Neural progenitor cell (in vitro differentiated cells): Measurements from ENCODE around the gene MYH7B. TPM values are rescaled to one million over a fixed set of nuclear protein-coding genes. Genes with fewer than 3 reads are reported as not detected.

Experiments
- DNase-seq: peaks from one replicate; pipeline ENCODE4 v3.0.0-alpha.2; 2016; ENCODE audit warnings: low spot score
- H2AFZ ChIP-seq: fragments of 200-600 bp; sonication (generic); replicated peaks from 2 replicates; pipeline ENCODE4 v1.6.1; 2016; ENCODE audit warnings: antibody characterized with exemption
- H3F3A ChIP-seq: fragments of 200-600 bp; sonication (generic); 2 replicates; pipeline ENCODE4 v1.6.1; 2016; ENCODE audit warnings: antibody characterized with exemption, low read depth
- H3K27ac ChIP-seq: fragments of 200-600 bp; sonication (generic); 2 replicates; pipeline ENCODE4 v1.5.1; 2016; ENCODE audit warnings: mild to moderate bottlenecking
- H3K27me3 ChIP-seq: fragments of 200-600 bp; sonication (generic); 2 replicates; pipeline ENCODE4 v1.6.1; 2016; ENCODE audit warnings: mild to moderate bottlenecking, moderate library complexity
- H3K36me3 ChIP-seq: fragments of 200-600 bp; sonication (generic); 2 replicates; pipeline ENCODE4 v1.5.1; 2016
- H3K4me1 ChIP-seq: fragments of 200-600 bp; sonication (generic); 2 replicates; pipeline ENCODE4 v1.6.1; 2016; ENCODE audit warnings: mixed run types
- H3K4me2 ChIP-seq: fragments of 200-600 bp; sonication (generic); 2 replicates; pipeline ENCODE4 v1.6.1; 2016
- H3K4me3 ChIP-seq: fragments of 200-600 bp; sonication (generic); 2 replicates; pipeline ENCODE4 v1.5.1; 2016
- H3K79me2 ChIP-seq: fragments of 200-600 bp; sonication (generic); 2 replicates; pipeline ENCODE4 v1.6.1; 2016; ENCODE audit warnings: low read depth
- H3K9ac ChIP-seq: fragments of 200-600 bp; sonication (generic); 2 replicates; pipeline ENCODE4 v1.6.1; 2016
- H3K9me3 ChIP-seq: fragments of 200-600 bp; sonication (generic); 2 replicates; pipeline ENCODE4 v1.5.1; 2016; ENCODE audit warnings: low read depth
- H4K20me1 ChIP-seq: fragments of 200-600 bp; sonication (generic); 2 replicates; pipeline ENCODE4 v1.6.1; 2016; ENCODE audit warnings: low read depth
- H3K27ac Mint-ChIP-seq: 3 replicates; pipeline ENCODE4 v1.8.0; 2021; ENCODE audit warnings: mixed read lengths
- H3K27me3 Mint-ChIP-seq: 2 replicates; pipeline ENCODE4 v1.8.0; 2022; ENCODE audit warnings: low read depth, mild to moderate bottlenecking, inconsistent platforms, moderate library complexity, mixed read lengths; ENCODE audit not compliant: insufficient read depth
- H3K36me3 Mint-ChIP-seq: 3 replicates; pipeline ENCODE4 v1.8.0; 2021; ENCODE audit warnings: mixed read lengths
- H3K4me1 Mint-ChIP-seq: 3 replicates; pipeline ENCODE4 v1.8.0; 2021; ENCODE audit warnings: mixed read lengths
- H3K4me3 Mint-ChIP-seq: 3 replicates; pipeline ENCODE4 v1.8.0; 2021; ENCODE audit warnings: mild to moderate bottlenecking, moderate library complexity, mixed read lengths
- H3K9me3 Mint-ChIP-seq: 3 replicates; pipeline ENCODE4 v1.8.0; 2020; ENCODE audit warnings: mixed read lengths
- CTCF ChIP-seq: fragments of 200-600 bp; sonication (generic); IDR thresholded peaks from 2 replicates; pipeline ENCODE4 v1.5.1; 2017; ENCODE audit warnings: antibody characterized with exemption, mild to moderate bottlenecking
- EZH2 ChIP-seq: fragments of 200-600 bp; sonication (generic); IDR thresholded peaks from 2 replicates; pipeline ENCODE4 v1.6.1; 2017; ENCODE audit warnings: antibody characterized with exemption, mild to moderate bottlenecking, moderate library complexity
- EZH2phosphoT487 ChIP-seq: fragments of 200-600 bp; sonication (generic); IDR thresholded peaks from 2 replicates; pipeline ENCODE4 v1.6.1; 2017; ENCODE audit warnings: antibody characterized with exemption
- total RNA-seq: library from RNA; depleted of rRNA; stranded (reverse); fragments of >200 nt; gene quantifications from 2 replicates; pipeline ENCODE4 v1.2.3, GENCODE V29; 2015; ENCODE audit warnings: low replicate concordance

Gene MYH7B
- total RNA-seq, 1 donor from 2014 or later: not detected

GRCh38 chr20:34982270-34983088, 26.8 kb downstream of the MYH7B start:
- no peak for DNase-seq
- Histone ChIP-seq H3K27me3 (peaks cover 19% of the 10 kb centered on the region), H3K79me2 (no peaks in the 10 kb centered on the region), H3K4me2 (no peak overlapping the region), H3K9ac (no peak overlapping the region), H3K36me3 (no peaks in the 10 kb centered on the region), H4K20me1 (no peaks in the 10 kb centered on the region), H3K9me3 (no peaks in the 10 kb centered on the region), H3F3A (peaks cover 8% of the 10 kb centered on the region), H3K4me1 (peaks cover 27% of the 10 kb centered on the region), H3K27ac (no peak overlapping the region), H2AFZ (no peak overlapping the region), H3K4me3 (no peak overlapping the region)
- Mint-ChIP-seq H3K36me3 (no peaks in the 10 kb centered on the region), H3K4me3 (no peak overlapping the region), H3K27me3 (peaks cover 12% of the 10 kb centered on the region), H3K4me1 (peaks cover 29% of the 10 kb centered on the region), H3K9me3 (no peaks in the 10 kb centered on the region), H3K27ac (no peak overlapping the region)
- no peak for TF ChIP-seq CTCF
- TF ChIP-seq EZH2phosphoT487: no peak
- TF ChIP-seq EZH2: no peak

- no peaks in the 10 kb centered on the region for H3K36me3 ChIP-seq
- no peak overlapping the region for H3K9ac ChIP-seq
- H4K20me1 ChIP-seq: no peaks in the 10 kb centered on the region
- H3K79me2 ChIP-seq: no peaks in the 10 kb centered on the region
- H3F3A ChIP-seq: peaks cover 8% of the 10 kb centered on the region
- Mint-ChIP-seq H3K4me1 (peaks cover 28% of the 10 kb centered on the region), H3K27ac (no peak overlapping the region), H3K27me3 (peaks cover 12% of the 10 kb centered on the region), H3K9me3 (no peaks in the 10 kb centered on the region), H3K36me3 (no peaks in the 10 kb centered on the region), H3K4me3 (no peak overlapping the region)
- peak overlapping the region; percentile 10 for H3K4me2 ChIP-seq
- H2AFZ ChIP-seq: no peak overlapping the region
- H3K27me3 ChIP-seq: peaks cover 19% of the 10 kb centered on the region
- no peak for DNase-seq
- no peaks in the 10 kb centered on the region for H3K9me3 ChIP-seq
- peaks cover 27% of the 10 kb centered on the region for H3K4me1 ChIP-seq
- TF ChIP-seq EZH2: no peak
- no peak for TF ChIP-seq EZH2phosphoT487
- TF ChIP-seq CTCF: no peak
- H3K4me3 ChIP-seq: no peak overlapping the region
- H3K27ac ChIP-seq: no peak overlapping the region
These were observed 27.6 kb downstream of the MYH7B start for GRCh38 chr20:34983089-34983820.

GRCh38 chr20:34983995-34984735, 28.5 kb downstream of the MYH7B start:
- no peak overlapping the region for H2AFZ ChIP-seq
- no peaks in the 10 kb centered on the region for H3K36me3 ChIP-seq
- no peak overlapping the region for H3K9ac ChIP-seq
- peaks cover 27% of the 10 kb centered on the region for H3K4me1 ChIP-seq
- Mint-ChIP-seq H3K4me3 (peak overlapping the region; percentile 19), H3K27ac (no peak overlapping the region), H3K27me3 (peaks cover 12% of the 10 kb centered on the region), H3K4me1 (peaks cover 28% of the 10 kb centered on the region), H3K9me3 (no peaks in the 10 kb centered on the region), H3K36me3 (no peaks in the 10 kb centered on the region)
- TF ChIP-seq EZH2 (no peak), EZH2phosphoT487 (no peak), CTCF (no peak)
- no peak overlapping the region for H3K4me3 ChIP-seq
- H3F3A ChIP-seq: peaks cover 8% of the 10 kb centered on the region
- H3K27ac ChIP-seq: no peak overlapping the region
- peak overlapping the region; percentile 29 for H3K4me2 ChIP-seq
- no peaks in the 10 kb centered on the region for H3K9me3 ChIP-seq
- H3K79me2 ChIP-seq: no peaks in the 10 kb centered on the region
- peaks cover 19% of the 10 kb centered on the region for H3K27me3 ChIP-seq
- peak; percentile 23 for DNase-seq
- no peaks in the 10 kb centered on the region for H4K20me1 ChIP-seq
